ENCODE results near the gene NUDT22. TPM values are rescaled to one million over a fixed set of nuclear protein-coding genes. Genes with fewer than 3 reads are reported as not detected.

Gene NUDT22
- polyA plus RNA-seq, 4 donors: 40.0 to 140 (median 95.3) TPM

- Histone ChIP-seq H3K4me1 (ENCODE audit: control insufficient read depth in 3 of 3, insufficient read depth in 2 of 3, low read depth in 1 of 3, low read length in 2 of 3) (peaks cover 0 to 56% (median 2%) of the 10 kb centered on the region in 3 donors), H3K27ac (ENCODE audit: low read depth in 1 of 3, low read length in 2 of 3) (peak within 1 kb of the TSS; percentile 33 to 81 (median 39)), H3K9me3 (ENCODE audit: control insufficient read depth in 2 of 2, insufficient read depth in 1 of 2, low read depth in 1 of 2, low read length in 1 of 2) (no peaks in the 10 kb centered on the region), H3K36me3 (ENCODE audit: control insufficient read depth in 3 of 3, insufficient read depth in 2 of 3, low read depth in 1 of 3, low read length in 3 of 3) (peaks cover 0 to 44% (median 0%) of the 10 kb centered on the region in 3 donors), H3K4me3 (ENCODE audit: low read depth in 1 of 3, low read length in 3 of 3) (peak within 1 kb of the TSS; percentile 61 to 82 (median 74)), H3K27me3 (ENCODE audit: control insufficient read depth in 3 of 3, insufficient read depth in 3 of 3, low read length in 3 of 3) (no peaks in the 10 kb centered on the region)
- DNase-seq: peak; percentile 63 to 80
- 3 to 7% (median 5%) methylated on average over 17 to 62 of the region's 62 CpGs for WGBS, 3 donors
- FAIRE-seq: no peak
These were observed 8.0 kb downstream of the NUDT22 start, which contains the start of gene VEGFB for GRCh38 chr11:64233913-64234586. Gene VEGFB, plus strand, starts transcription at chr11:64234584. Its CDS starts 250 bp downstream, at chr11:64234834.

- H3K36me3 ChIP-seq (ENCODE audit: control insufficient read depth in 3 of 3, insufficient read depth in 2 of 3, low read depth in 1 of 3, low read length in 3 of 3): peaks cover 0 to 49% (median 0%) of the 10 kb centered on the region in 3 donors
- 1 to 2% (median 1%) methylated on average over 28 to 80 of the region's 80 CpGs for WGBS, 3 donors
- DNase-seq (peak; percentile 68 to 84), FAIRE-seq (no peak)
- peaks cover 0 to 51% (median 0%) of the 10 kb centered on the region in 3 donors for H3K4me1 ChIP-seq (ENCODE audit: control insufficient read depth in 3 of 3, insufficient read depth in 2 of 3, low read depth in 1 of 3, low read length in 2 of 3)
- H3K27me3 ChIP-seq (ENCODE audit: control insufficient read depth in 3 of 3, insufficient read depth in 3 of 3, low read length in 3 of 3): no peaks in the 10 kb centered on the region
- H3K4me3 ChIP-seq (ENCODE audit: low read depth in 1 of 3, low read length in 3 of 3): peak overlapping the region; percentile 61 to 82 (median 68)
- peak overlapping the region in 2 of 3 donors; percentile 33 to 59 for H3K27ac ChIP-seq (ENCODE audit: low read depth in 1 of 3, low read length in 2 of 3)
- H3K9me3 ChIP-seq (ENCODE audit: control insufficient read depth in 2 of 2, insufficient read depth in 1 of 2, low read depth in 1 of 2, low read length in 1 of 2): no peaks in the 10 kb centered on the region
These were observed 8.7 kb downstream of the NUDT22 start for GRCh38 chr11:64234647-64235379.

- Histone ChIP-seq H3K4me1 (ENCODE audit: control insufficient read depth in 3 of 3, insufficient read depth in 2 of 3, low read depth in 1 of 3, low read length in 2 of 3) (peaks cover 0 to 58% (median 0%) of the 10 kb centered on the region in 3 donors), H3K27me3 (ENCODE audit: control insufficient read depth in 3 of 3, insufficient read depth in 3 of 3, low read length in 3 of 3) (no peaks in the 10 kb centered on the region)
These were observed 9.5 kb downstream of the NUDT22 start for GRCh38 chr11:64235437-64236161.

DNA sequence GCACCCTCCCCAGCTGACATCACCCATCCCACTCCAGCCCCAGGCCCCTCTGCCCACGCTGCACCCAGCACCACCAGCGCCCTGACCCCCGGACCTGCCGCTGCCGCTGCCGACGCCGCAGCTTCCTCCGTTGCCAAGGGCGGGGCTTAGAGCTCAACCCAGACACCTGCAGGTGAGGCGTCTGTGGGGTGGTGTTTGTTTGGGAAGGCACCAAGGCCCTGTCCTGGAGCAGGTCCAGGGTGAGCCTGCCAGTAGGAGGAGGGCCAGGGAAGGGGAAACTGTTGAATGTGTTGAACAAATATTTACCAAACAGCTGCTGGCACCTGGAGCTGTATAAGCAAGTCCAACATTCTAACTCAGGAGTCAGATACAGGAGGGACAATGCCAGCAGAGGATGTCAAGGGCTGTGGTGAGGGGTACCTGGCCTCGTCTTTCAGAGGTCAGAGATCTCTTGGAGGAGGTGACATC is 11.4 kb downstream of the NUDT22 start:
- WGBS, 3 donors: 10 to 57% (median 42%) methylated on average over 12 of the region's 12 CpGs
- no peak for FAIRE-seq

More at GRCh38 chr11:64235437-64236161, 9.5 kb downstream of the NUDT22 start:
- H3K9me3 ChIP-seq (ENCODE audit: control insufficient read depth in 2 of 2, insufficient read depth in 1 of 2, low read depth in 1 of 2, low read length in 1 of 2): no peaks in the 10 kb centered on the region
- H3K36me3 ChIP-seq (ENCODE audit: control insufficient read depth in 3 of 3, insufficient read depth in 2 of 3, low read depth in 1 of 3, low read length in 3 of 3): peaks cover 0 to 50% (median 0%) of the 10 kb centered on the region in 3 donors
- WGBS, 3 donors: 72 to 84% (median 76%) methylated on average over 12 of the region's 12 CpGs
- peak overlapping the region in 2 of 3 donors; percentile 68 to 82 for H3K4me3 ChIP-seq (ENCODE audit: low read depth in 1 of 3, low read length in 3 of 3)
- DNase-seq (no peak), FAIRE-seq (no peak)
- peak overlapping the region in 2 of 3 donors; percentile 33 to 59 for H3K27ac ChIP-seq (ENCODE audit: low read depth in 1 of 3, low read length in 2 of 3)

DNA sequence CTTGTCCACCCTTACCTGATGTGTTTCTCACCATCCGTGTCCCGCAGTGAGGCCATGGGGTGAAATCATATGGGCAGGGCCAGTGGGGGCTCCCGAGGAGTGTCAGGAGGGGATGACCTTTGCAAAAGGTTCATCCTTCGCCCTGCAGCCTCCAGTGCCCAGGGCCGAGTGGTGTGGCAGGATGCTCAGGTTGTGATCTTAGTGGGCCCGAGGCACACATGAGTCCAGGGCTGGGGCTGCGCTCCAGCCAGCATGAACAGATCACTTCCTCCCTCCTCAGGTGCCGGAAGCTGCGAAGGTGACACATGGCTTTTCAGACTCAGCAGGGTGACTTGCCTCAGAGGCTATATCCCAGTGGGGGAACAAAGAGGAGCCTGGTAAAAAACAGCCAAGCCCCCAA is 12.0 kb downstream of the NUDT22 start:
- H3K9me3 ChIP-seq (ENCODE audit: control insufficient read depth in 2 of 2, insufficient read depth in 1 of 2, low read depth in 1 of 2, low read length in 1 of 2): no peaks in the 10 kb centered on the region
- H3K4me3 ChIP-seq (ENCODE audit: low read depth in 1 of 3, low read length in 3 of 3): no peak overlapping the region
- FAIRE-seq (no peak), DNase-seq (no peak)
- H3K4me1 ChIP-seq (ENCODE audit: control insufficient read depth in 3 of 3, insufficient read depth in 2 of 3, low read depth in 1 of 3, low read length in 2 of 3): peaks cover 0 to 57% (median 0%) of the 10 kb centered on the region in 3 donors
- peaks cover 0 to 50% (median 0%) of the 10 kb centered on the region in 3 donors for H3K36me3 ChIP-seq (ENCODE audit: control insufficient read depth in 3 of 3, insufficient read depth in 2 of 3, low read depth in 1 of 3, low read length in 3 of 3)
- H3K27ac ChIP-seq (ENCODE audit: low read depth in 1 of 3, low read length in 2 of 3): peak overlapping the region; percentile 12 to 72 (median 69)
- H3K27me3 ChIP-seq (ENCODE audit: control insufficient read depth in 3 of 3, insufficient read depth in 3 of 3, low read length in 3 of 3): no peaks in the 10 kb centered on the region
- WGBS, 3 donors: 44 to 66% (median 55%) methylated on average over 9 of the region's 9 CpGs

More for the DNA sequence above, 11.4 kb downstream of the NUDT22 start:
- DNase-seq: peak; percentile 83 to 84
- Histone ChIP-seq H3K4me1 (ENCODE audit: control insufficient read depth in 3 of 3, insufficient read depth in 2 of 3, low read depth in 1 of 3, low read length in 2 of 3) (peaks cover 0 to 51% (median 0%) of the 10 kb centered on the region in 3 donors), H3K9me3 (ENCODE audit: control insufficient read depth in 2 of 2, insufficient read depth in 1 of 2, low read depth in 1 of 2, low read length in 1 of 2) (no peaks in the 10 kb centered on the region), H3K36me3 (ENCODE audit: control insufficient read depth in 3 of 3, insufficient read depth in 2 of 3, low read depth in 1 of 3, low read length in 3 of 3) (peaks cover 0 to 48% (median 0%) of the 10 kb centered on the region in 3 donors), H3K4me3 (ENCODE audit: low read depth in 1 of 3, low read length in 3 of 3) (peak overlapping the region in 1 of 3 donors; percentile 4), H3K27ac (ENCODE audit: low read depth in 1 of 3, low read length in 2 of 3) (peak overlapping the region; percentile 12 to 72 (median 69)), H3K27me3 (ENCODE audit: control insufficient read depth in 3 of 3, insufficient read depth in 3 of 3, low read length in 3 of 3) (no peaks in the 10 kb centered on the region)

DNA sequence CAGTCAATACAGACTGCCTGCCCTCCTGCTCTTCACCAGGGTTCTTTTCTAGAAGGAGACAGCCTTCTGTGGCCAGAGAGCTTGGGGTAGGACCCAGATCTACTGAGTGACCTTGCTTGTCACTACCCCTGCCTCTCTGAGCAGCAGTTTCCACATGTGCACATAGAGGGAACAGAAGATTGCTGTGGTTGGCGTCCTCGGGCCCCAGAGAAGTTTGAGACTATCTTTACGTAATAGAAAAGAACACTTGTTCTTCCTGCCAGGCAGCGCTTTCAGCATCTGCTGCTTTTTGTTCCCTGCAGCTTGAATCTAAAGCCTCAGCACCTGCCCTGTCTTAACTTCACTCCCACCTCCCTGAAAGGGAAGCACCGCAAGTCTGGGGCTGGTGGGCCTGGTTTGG is 12.9 kb downstream of the NUDT22 start:
- DNase-seq (no peak), FAIRE-seq (no peak)
- H3K9me3 ChIP-seq (ENCODE audit: control insufficient read depth in 2 of 2, insufficient read depth in 1 of 2, low read depth in 1 of 2, low read length in 1 of 2): no peaks in the 10 kb centered on the region
- no peaks in the 10 kb centered on the region for H3K27me3 ChIP-seq (ENCODE audit: control insufficient read depth in 3 of 3, insufficient read depth in 3 of 3, low read length in 3 of 3)
- H3K4me3 ChIP-seq (ENCODE audit: low read depth in 1 of 3, low read length in 3 of 3): no peak overlapping the region
- 78 to 89% (median 80%) methylated on average over 5 of the region's 5 CpGs for WGBS, 3 donors
- H3K4me1 ChIP-seq (ENCODE audit: control insufficient read depth in 3 of 3, insufficient read depth in 2 of 3, low read depth in 1 of 3, low read length in 2 of 3): peaks cover 0 to 52% (median 0%) of the 10 kb centered on the region in 3 donors
- peak overlapping the region in 1 of 3 donors; percentile 69 for H3K27ac ChIP-seq (ENCODE audit: low read depth in 1 of 3, low read length in 2 of 3)
- peaks cover 0 to 59% (median 3%) of the 10 kb centered on the region in 3 donors for H3K36me3 ChIP-seq (ENCODE audit: control insufficient read depth in 3 of 3, insufficient read depth in 2 of 3, low read depth in 1 of 3, low read length in 3 of 3)

DNA sequence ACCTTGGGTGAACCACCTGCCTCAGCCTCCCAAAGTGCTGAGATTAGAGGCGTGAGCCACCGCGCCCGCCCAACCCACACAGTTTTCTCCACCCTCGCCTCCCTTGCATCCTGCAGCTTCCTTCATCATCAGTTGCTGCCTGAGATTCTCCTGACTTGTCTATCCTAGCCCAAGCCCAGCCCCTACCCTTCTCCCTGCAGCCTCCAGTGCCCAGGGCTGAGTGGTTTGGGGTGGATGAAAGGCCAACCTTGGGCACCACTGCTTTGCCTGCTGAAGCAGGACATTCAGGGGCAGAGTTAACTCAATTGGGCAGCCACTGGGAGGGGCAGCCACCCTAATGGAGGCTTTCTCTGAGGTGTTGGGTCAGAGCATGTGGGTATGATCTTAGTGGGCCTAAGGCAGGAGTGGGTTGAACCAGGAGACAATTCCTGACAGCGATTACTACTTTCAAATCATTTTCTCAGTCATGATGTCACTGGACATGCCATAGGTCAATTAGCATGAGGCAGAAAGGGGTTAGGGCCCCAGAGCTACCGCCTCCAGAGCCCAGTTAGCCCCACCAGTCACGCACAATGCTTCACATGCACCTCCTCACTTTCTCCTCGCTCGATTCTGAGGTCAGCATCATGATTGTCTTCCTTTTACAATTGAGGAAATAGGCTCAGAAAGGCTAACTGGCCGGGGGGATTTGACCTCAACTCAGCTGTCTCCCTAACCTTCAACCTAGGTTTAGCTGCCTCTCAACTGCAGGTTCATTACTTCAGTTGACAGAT is 13.8 kb downstream of the NUDT22 start:
- H3K27ac ChIP-seq (ENCODE audit: low read depth in 1 of 3, low read length in 2 of 3): peak overlapping the region; percentile 82 to 99 (median 99)
- DNase-seq (no peak), FAIRE-seq (no peak)
- H3K36me3 ChIP-seq (ENCODE audit: control insufficient read depth in 3 of 3, insufficient read depth in 2 of 3, low read depth in 1 of 3, low read length in 3 of 3): peaks cover 0 to 68% (median 5%) of the 10 kb centered on the region in 3 donors
- H3K4me3 ChIP-seq (ENCODE audit: low read depth in 1 of 3, low read length in 3 of 3): peak overlapping the region in 2 of 3 donors; percentile 60 to 74
- no peaks in the 10 kb centered on the region for H3K27me3 ChIP-seq (ENCODE audit: control insufficient read depth in 3 of 3, insufficient read depth in 3 of 3, low read length in 3 of 3)
- 44 to 61% (median 54%) methylated on average over 11 of the region's 11 CpGs for WGBS, 3 donors
- peaks cover 0 to 54% (median 0%) of the 10 kb centered on the region in 3 donors for H3K4me1 ChIP-seq (ENCODE audit: control insufficient read depth in 3 of 3, insufficient read depth in 2 of 3, low read depth in 1 of 3, low read length in 2 of 3)
- H3K9me3 ChIP-seq (ENCODE audit: control insufficient read depth in 2 of 2, insufficient read depth in 1 of 2, low read depth in 1 of 2, low read length in 1 of 2): no peaks in the 10 kb centered on the region

All from small intestine (tissue), 7 donors.